Measurements from ENCODE around the gene NUSAP1. TPM values are rescaled to one million over a fixed set of nuclear protein-coding genes. Genes with fewer than 3 reads are reported as not detected.

The NUSAP1 gene, protein sequence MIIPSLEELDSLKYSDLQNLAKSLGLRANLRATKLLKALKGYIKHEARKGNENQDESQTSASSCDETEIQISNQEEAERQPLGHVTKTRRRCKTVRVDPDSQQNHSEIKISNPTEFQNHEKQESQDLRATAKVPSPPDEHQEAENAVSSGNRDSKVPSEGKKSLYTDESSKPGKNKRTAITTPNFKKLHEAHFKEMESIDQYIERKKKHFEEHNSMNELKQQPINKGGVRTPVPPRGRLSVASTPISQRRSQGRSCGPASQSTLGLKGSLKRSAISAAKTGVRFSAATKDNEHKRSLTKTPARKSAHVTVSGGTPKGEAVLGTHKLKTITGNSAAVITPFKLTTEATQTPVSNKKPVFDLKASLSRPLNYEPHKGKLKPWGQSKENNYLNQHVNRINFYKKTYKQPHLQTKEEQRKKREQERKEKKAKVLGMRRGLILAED
- 172 and 179 TPM in 2 replicates for total RNA-seq (2013; cell fraction: nucleolus; rRNA removed)
- total RNA-seq (2014; rRNA removed), result 158 and 182 TPM in 2 replicates
- total RNA-seq (2014; rRNA removed; fragmentation: Illumina TruSeq; extraction: Trizol), result 291 and 299 TPM in 2 replicates
- 172 and 174 TPM in 2 replicates for total RNA-seq (2021)
- polyA plus RNA-seq (2011; ENCODE audit: low read depth), result 149 TPM
- 227 and 284 TPM in 2 replicates for polyA plus RNA-seq (2011; rRNA removed)
- 175 and 189 TPM in 2 replicates for polyA plus RNA-seq (2011; cell fraction: cytosol; rRNA removed)
- polyA plus RNA-seq (2011; cell fraction: nucleus; rRNA removed), result 186 and 214 TPM in 2 replicates
- 83.4 and 102 TPM in 2 replicates for polyA plus RNA-seq (2012)
- polyA plus RNA-seq (2014; fragmentation: Illumina TruSeq; extraction: Trizol), result 269 and 367 TPM in 2 replicates
- polyA plus RNA-seq (2014; fragmentation: Nextera tagmentation; extraction: Ambion mirVana), result 100 to 1,000 TPM; 228 to 231 TPM
- polyA plus RNA-seq (2014; rRNA removed), result 208 and 252 TPM in 2 replicates
- 100 to 1,000 TPM; 310 to 315 TPM for polyA plus RNA-seq (2016; fragmentation: Nextera tagmentation; extraction: Ambion mirVana)
- polyA minus RNA-seq (2011; rRNA and poly(A)+ RNA removed), result 134 and 136 TPM in 2 replicates
- 60.9 and 82.7 TPM in 2 replicates for polyA minus RNA-seq (2011; cell fraction: cytosol; rRNA and poly(A)+ RNA removed)
- polyA minus RNA-seq (2011; cell fraction: nucleus; rRNA and poly(A)+ RNA removed), result 103 and 142 TPM in 2 replicates
- Bru-seq, nascent RNA, result percentile 97 among the genes with signal in this experiment
- BruChase-seq, experiment 1, labeled RNA remaining after a 6-hour chase, result percentile 99 among the genes with signal in this experiment
- percentile 99 among the genes with signal in this experiment for BruChase-seq, experiment 2, labeled RNA remaining after a 2-hour chase
- long read RNA-seq, experiment 1, transcript NUSAP1-208 (11 exons, 1,629 nt), result minor isoform, 55 of 244 reads
- long read RNA-seq, experiment 1, transcript NUSAP1-201 (11 exons, 2,409 nt), result minor isoform, 21 of 244 reads
- long read RNA-seq, experiment 1, transcript NUSAP1-202 (11 exons, 2,274 nt), result major isoform, 56 of 244 reads
- long read RNA-seq, experiment 1, transcript NUSAP1-210 (11 exons, 2,232 nt), result minor isoform, 7 of 244 reads
- long read RNA-seq, experiment 1, partial matches to known transcripts, result 29 of 244 reads
- long read RNA-seq, experiment 1, other reads (novel, unspliced or antisense), result 70 of 244 reads
- long read RNA-seq, experiment 2, transcript NUSAP1-210 (11 exons, 2,232 nt), result minor isoform, 10 of 676 reads
- long read RNA-seq, experiment 2, transcript NUSAP1-201 (11 exons, 2,409 nt), result minor isoform, 50 of 676 reads
- long read RNA-seq, experiment 2, transcript NUSAP1-208 (11 exons, 1,629 nt), result major isoform, 119 of 676 reads
- long read RNA-seq, experiment 2, transcript NUSAP1-202 (11 exons, 2,274 nt), result minor isoform, 94 of 676 reads
- long read RNA-seq, experiment 2, partial matches to known transcripts, result 234 of 676 reads
- long read RNA-seq, experiment 2, other reads (novel, unspliced or antisense), result 157 of 676 reads

GRCh38 chr15:41332194-41333025, at the start of gene NUSAP1, which contains the start of gene OIP5:
TSS of gene NUSAP1 (plus strand) at chr15:41332881. CDS start at chr15:41332958, 77 bp downstream.
TSS of gene OIP5 (minus strand) at chr15:41332591. CDS start at chr15:41332561, 30 bp downstream.
- ATAC-seq (peak; percentile 95), DNase-seq (ENCODE audit: low read depth, low spot score) (peak; percentile 98), FAIRE-seq (peak; percentile 97)
- RAD21 ChIA-PET (ENCODE audit: unreplicated experiment), result interaction anchor here (0.6 to 1.8 kb wide), 14 partner anchors 8 to 1169 kb away, joined by 3 to 11 read pairs (median 3); partner anchors contain the start of gene CHP1
- no TSS peak for BruUV-seq (replicated peaks)
- peak within 1 kb of the TSS; percentile 92 for H2AFZ ChIP-seq (ENCODE audit: control insufficient read depth, low read depth, low read length)
- H3K27ac ChIP-seq (ENCODE audit: control insufficient read depth, insufficient read depth), result peak within 1 kb of the TSS; percentile 99
- no peaks in the 10 kb centered on the region; a peak in 1 of 4 replicates for H3K36me3 ChIP-seq (ENCODE audit: control insufficient read depth in 2 of 2, insufficient read depth in 2 of 2, low read length in 1 of 2)
- peak within 1 kb of the TSS; percentile 91 for H3K4me2 ChIP-seq (ENCODE audit: control insufficient read depth, insufficient read depth)
- POLR2A ChIA-PET, result interaction anchor here (0.6 to 2.3 kb wide), 15 partner anchors 9 to 459 kb away, joined by 3 to 11 read pairs (median 4); partner anchors contain the start of gene CHP1
- peaks cover 56% of the 10 kb centered on the region for H3K79me2 ChIP-seq (ENCODE audit: control insufficient read depth, insufficient read depth, low read length)
- CTCF ChIA-PET, result interaction anchor here (0.5 to 3.0 kb wide), 15 partner anchors 9 to 427 kb away, joined by 3 to 16 read pairs (median 4); partner anchors contain the start of genes CHP1, EXD1 and INO80
- SMC1A ChIA-PET (ENCODE audit: uncharacterized antibody, unreplicated experiment), result interaction anchor here (0.6 to 1.9 kb wide), 12 partner anchors 9 to 430 kb away, joined by 3 to 14 read pairs (median 4); partner anchors contain the start of gene CHP1
- H3K4me1 ChIP-seq (ENCODE audit: control insufficient read depth, insufficient read depth, low read length), result no peaks in the 10 kb centered on the region; the same call in 1 of the 2 replicates
- H3K4me3 ChIP-seq, result peak within 1 kb of the TSS; percentile 91
- no peaks in the 10 kb centered on the region for H3K9me3 ChIP-seq (replicated peaks; ENCODE audit: control insufficient read depth, insufficient read depth, low read length)
- no peaks in the 10 kb centered on the region for H3K27me3 ChIP-seq (replicated peaks in 1 of 2; ENCODE audit: control insufficient read depth in 2 of 2, insufficient read depth in 2 of 2, low read length in 1 of 2)
- in situ Hi-C loops (cut with MboI) (no loop called here), intact Hi-C loops (cut with micrococcal nuclease; ENCODE audit: unreplicated experiment) (loop anchor here (2.0 to 5.0 kb wide), 4 partner anchors 42 to 640 kb away; partner anchors contain the start of genes CHP1, EHD4, EXD1 and INO80)
- WGBS (ENCODE audit: insufficient coverage, insufficient replicate concordance, low lambda C conversion rate, missing lambda C conversion rate), result under 1% methylated on average over 64 of the region's 64 CpGs
- H4K20me1 ChIP-seq (ENCODE audit: control insufficient read depth, insufficient read depth), result no peaks in the 10 kb centered on the region
- peak within 1 kb of the TSS; percentile 98 for H3K9ac ChIP-seq (ENCODE audit: control insufficient read depth, insufficient read depth, low read length)
- TF ChIP-seq SMAD1 (IDR thresholded peaks at IDR 0.05; ENCODE audit: low read depth, partially characterized antibody), result peak; percentile 15
- TF ChIP-seq MLLT1 (IDR thresholded peaks at IDR 0.05), result peak; percentile 75
- peak; percentile 35; the same call in 1 of the 2 replicates for TF ChIP-seq SMC3 (IDR thresholded peaks at IDR 0.05; ENCODE audit: borderline replicate concordance, low read length)
- TF ChIP-seq IRF4 (IDR thresholded peaks at IDR 0.05; ENCODE audit: low read depth, low read length), result no peak
- no peak for TF ChIP-seq RAD21 (IDR thresholded peaks at IDR 0.05; ENCODE audit: insufficient read depth, low read depth, low read length)
- no peak for TF ChIP-seq JUND (IDR thresholded peaks at IDR 0.05; ENCODE audit: low read depth, low read length)
- TF ChIP-seq, protein P1, sequence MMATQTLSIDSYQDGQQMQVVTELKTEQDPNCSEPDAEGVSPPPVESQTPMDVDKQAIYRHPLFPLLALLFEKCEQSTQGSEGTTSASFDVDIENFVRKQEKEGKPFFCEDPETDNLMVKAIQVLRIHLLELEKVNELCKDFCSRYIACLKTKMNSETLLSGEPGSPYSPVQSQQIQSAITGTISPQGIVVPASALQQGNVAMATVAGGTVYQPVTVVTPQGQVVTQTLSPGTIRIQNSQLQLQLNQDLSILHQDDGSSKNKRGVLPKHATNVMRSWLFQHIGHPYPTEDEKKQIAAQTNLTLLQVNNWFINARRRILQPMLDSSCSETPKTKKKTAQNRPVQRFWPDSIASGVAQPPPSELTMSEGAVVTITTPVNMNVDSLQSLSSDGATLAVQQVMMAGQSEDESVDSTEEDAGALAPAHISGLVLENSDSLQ (IDR thresholded peaks at IDR 0.05), result peak; percentile 59; the same call in 1 of the 2 replicates
- TF ChIP-seq NFYA (IDR thresholded peaks at IDR 0.05; ENCODE audit: borderline replicate concordance, low read depth, low read length), result no peak
- peak; percentile 79; the same call in 1 of the 2 replicates for TF ChIP-seq FOXM1 (IDR thresholded peaks at IDR 0.05; ENCODE audit: low read depth, low read length)

All from GM12878 (cell line).